BLaER1 (cell line): ENCODE measurements around the gene ADAM11.

Source experiments
- H3K27ac ChIP-seq: shearing (Covaris generic); formaldehyde crosslinking; 2 replicates; pipeline ENCODE4 v1.8.1; 2022
- H3K27me3 ChIP-seq: shearing (Covaris generic); formaldehyde crosslinking; 2 replicates; pipeline ENCODE4 v1.8.1; 2022
- H3K36me3 ChIP-seq: shearing (Covaris generic); formaldehyde crosslinking; 2 replicates; pipeline ENCODE4 v1.8.1; 2022
- H3K4me1 ChIP-seq: shearing (Covaris generic); formaldehyde crosslinking; 2 replicates; pipeline ENCODE4 v1.8.1; 2022
- H3K4me2 ChIP-seq: shearing (Covaris generic); formaldehyde crosslinking; 2 replicates; pipeline ENCODE4 v1.8.1; 2022
- H3K4me3 ChIP-seq: shearing (Covaris generic); formaldehyde crosslinking; 2 replicates; pipeline ENCODE4 v1.8.1; 2022
- H3K9ac ChIP-seq: shearing (Covaris generic); formaldehyde crosslinking; 2 replicates; pipeline ENCODE4 v1.8.1; 2022
- H3K9me3 ChIP-seq: shearing (Covaris generic); formaldehyde crosslinking; 2 replicates; pipeline ENCODE4 v1.8.1; 2022
- H4K20me1 ChIP-seq: shearing (Covaris generic); formaldehyde crosslinking; 2 replicates; pipeline ENCODE4 v1.8.1; 2022
- Cebpa-rat ChIP-seq: shearing (Covaris generic); IDR thresholded peaks from 2 replicates; pipeline ENCODE4 v1.8.1; 2022

ADAM11 gene

DNA sequence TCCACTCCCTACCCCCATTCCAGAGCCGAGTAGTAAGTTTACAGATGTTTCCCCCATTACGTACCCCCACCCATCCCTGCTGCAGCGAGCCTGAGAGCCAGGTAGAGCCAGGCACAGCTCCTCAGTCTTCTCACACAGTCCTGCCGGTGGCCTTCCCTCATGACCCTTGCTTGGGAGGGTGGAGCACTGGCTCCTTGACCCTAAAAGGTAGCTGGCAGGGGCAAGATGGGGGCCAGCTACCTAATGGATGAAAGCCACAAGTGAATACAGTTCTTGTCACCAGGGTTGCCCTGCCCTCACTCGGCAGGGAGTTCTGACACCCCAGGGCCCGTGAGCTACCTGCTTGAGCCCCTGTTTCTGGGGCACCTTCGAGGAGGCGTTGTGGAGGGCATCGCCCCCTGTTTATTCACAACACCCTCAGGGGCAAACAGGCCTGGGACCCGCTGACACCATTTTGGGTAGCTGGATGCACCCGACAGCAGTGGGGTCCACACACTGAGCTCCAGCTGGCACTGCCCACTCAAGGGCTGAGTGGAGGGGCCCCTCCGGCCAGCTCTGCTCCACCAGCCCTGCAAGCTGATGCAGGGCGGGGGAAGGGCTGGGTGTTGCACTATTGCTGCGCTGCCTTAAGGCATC is 22.2 kb downstream of the ADAM11 start:
- Histone ChIP-seq H3K9me3 (no peaks in the 10 kb centered on the region), H3K4me2 (no peak overlapping the region), H3K4me3 (no peak overlapping the region), H3K9ac (no peak overlapping the region), H3K27ac (no peak overlapping the region), H3K4me1 (peaks cover 40% of the 10 kb centered on the region), H3K36me3 (no peaks in the 10 kb centered on the region), H3K27me3 (no peaks in the 10 kb centered on the region), H4K20me1 (no peaks in the 10 kb centered on the region)
- no peak for TF ChIP-seq Cebpa-rat

DNA sequence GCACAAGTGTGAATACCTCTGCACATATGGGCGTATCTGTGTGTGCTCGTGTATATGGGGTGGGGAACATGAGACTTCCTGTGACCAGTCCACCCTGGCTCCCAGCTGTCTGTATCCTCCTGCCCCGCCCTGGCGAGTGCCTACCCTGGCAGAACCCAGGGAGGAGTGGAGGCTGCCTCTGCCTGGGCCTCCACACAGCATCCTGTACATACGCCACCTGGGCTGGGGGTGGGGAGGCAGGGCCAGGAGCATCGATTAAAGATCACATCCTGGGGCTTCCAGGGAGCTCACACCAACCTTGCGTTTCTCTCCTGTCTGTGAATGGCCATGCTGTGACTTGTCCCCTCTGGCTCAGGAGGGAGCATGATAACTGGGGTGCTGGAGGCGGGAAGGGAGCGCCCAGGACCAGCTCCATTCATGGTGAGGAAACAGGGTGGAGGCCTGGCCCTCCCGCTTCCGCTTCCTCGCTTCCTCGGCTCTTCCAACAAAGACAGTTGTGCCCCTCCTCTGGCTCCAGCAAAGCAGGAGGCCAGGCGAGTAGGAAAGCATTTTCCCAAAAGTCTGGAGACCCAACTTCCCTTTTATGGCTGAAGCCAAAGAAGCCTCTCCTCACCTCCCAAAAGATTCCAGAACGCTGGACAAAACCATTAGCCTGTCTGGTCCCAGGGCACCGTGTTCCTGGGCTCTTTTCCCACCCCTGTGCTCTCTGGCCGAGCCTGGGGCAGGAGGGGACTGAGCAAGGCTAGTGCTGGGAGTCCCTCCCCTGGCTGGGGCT is 22.9 kb downstream of the ADAM11 start:
- H3K27me3 ChIP-seq: no peaks in the 10 kb centered on the region
- H3K36me3 ChIP-seq: no peaks in the 10 kb centered on the region
- no peaks in the 10 kb centered on the region for H4K20me1 ChIP-seq
- no peak overlapping the region for H3K4me2 ChIP-seq
- no peak overlapping the region for H3K27ac ChIP-seq
- H3K9me3 ChIP-seq: no peaks in the 10 kb centered on the region
- TF ChIP-seq Cebpa-rat: no peak
- no peak overlapping the region for H3K4me3 ChIP-seq
- peaks cover 32% of the 10 kb centered on the region for H3K4me1 ChIP-seq
- H3K9ac ChIP-seq: no peak overlapping the region

DNA sequence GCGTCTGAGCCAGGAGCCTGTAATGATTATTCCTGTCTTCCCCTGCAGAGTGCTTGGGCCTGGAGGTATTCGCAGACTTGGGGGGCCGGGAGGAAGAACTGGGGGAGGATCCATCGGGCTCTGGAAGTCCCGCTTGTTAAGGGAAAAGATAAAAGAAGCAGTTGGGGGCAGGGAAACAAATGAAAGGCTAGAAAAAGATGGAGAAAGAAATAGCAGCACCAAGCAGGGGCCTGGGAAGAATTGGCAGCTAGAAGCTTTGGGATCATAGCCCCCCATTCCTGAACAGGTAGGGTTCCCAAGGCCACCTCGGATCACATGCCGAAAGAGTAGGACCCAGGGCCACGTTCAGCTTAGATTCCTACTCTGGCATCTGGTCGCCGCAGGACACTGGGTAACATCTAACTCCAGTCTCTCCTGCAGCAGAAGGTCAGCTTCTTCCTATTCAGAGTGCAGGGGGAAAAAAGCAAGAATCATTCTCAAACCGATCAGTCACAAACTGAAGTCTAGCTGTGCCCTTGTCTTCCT is 23.6 kb downstream of the ADAM11 start:
- H3K36me3 ChIP-seq: no peaks in the 10 kb centered on the region
- H3K4me1 ChIP-seq: peaks cover 26% of the 10 kb centered on the region
- no peak overlapping the region for H3K4me2 ChIP-seq
- H3K27ac ChIP-seq: no peak overlapping the region
- no peaks in the 10 kb centered on the region for H3K27me3 ChIP-seq
- H4K20me1 ChIP-seq: no peaks in the 10 kb centered on the region
- H3K9ac ChIP-seq: no peak overlapping the region
- no peak overlapping the region for H3K4me3 ChIP-seq
- TF ChIP-seq Cebpa-rat: no peak
- H3K9me3 ChIP-seq: no peaks in the 10 kb centered on the region

DNA sequence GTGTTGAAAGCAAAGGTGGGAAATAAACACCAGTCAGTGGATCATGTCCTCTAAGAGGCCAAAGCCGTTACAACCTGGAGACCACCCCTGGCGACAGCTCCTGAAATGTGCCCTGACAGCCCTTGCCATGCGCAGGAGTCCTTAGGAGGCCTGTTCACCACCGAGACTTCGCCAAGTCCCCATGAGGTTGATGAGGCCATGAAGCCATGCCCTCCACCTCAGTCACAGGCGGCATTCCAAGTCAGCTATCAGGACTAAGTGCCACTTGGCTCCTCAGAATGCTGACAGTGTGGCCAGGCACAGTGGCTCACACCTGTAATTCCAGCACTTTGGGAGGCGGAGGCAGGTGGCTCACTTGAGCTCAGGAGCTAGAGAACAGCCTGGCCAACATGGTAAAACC is 27.1 kb downstream of the ADAM11 start:
- Histone ChIP-seq H3K4me1 (no peaks in the 10 kb centered on the region), H3K4me3 (no peak overlapping the region), H3K27me3 (no peaks in the 10 kb centered on the region), H3K36me3 (no peaks in the 10 kb centered on the region), H4K20me1 (no peaks in the 10 kb centered on the region), H3K9ac (no peak overlapping the region), H3K27ac (no peak overlapping the region), H3K9me3 (no peaks in the 10 kb centered on the region), H3K4me2 (no peak overlapping the region)
- no peak for TF ChIP-seq Cebpa-rat

DNA sequence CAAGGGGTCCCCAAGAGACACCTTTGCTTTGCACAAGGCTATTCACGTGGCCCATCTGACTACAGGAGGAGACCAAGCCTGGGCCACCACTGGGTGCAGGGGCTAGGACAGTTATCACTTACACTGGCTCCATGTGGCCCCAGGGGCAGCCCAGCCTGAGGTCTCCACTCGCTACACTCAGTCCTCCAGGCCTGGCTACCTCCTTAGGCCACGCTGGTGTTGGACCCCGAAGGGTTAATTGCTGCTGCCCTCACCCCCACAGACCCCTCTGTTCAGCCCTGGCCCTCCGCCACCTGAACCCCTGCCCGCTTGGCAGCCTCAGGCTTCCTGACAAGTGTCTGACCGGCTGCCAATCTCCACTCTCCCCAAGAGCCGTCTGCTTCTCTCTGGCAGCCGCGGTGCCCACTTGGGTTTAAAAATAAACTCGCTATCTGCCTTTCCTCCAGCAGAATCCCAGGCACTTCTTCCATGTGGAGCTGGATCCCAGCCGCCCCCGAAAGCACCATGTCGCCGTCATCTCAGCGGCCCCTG is 27.8 kb downstream of the ADAM11 start:
- H3K36me3 ChIP-seq: no peaks in the 10 kb centered on the region
- H3K9me3 ChIP-seq: no peaks in the 10 kb centered on the region
- no peak overlapping the region for H3K4me2 ChIP-seq
- H3K9ac ChIP-seq: no peak overlapping the region
- no peak for TF ChIP-seq Cebpa-rat
- no peak overlapping the region for H3K4me3 ChIP-seq
- no peaks in the 10 kb centered on the region for H4K20me1 ChIP-seq
- H3K27ac ChIP-seq: no peak overlapping the region
- no peaks in the 10 kb centered on the region for H3K27me3 ChIP-seq
- no peaks in the 10 kb centered on the region for H3K4me1 ChIP-seq

DNA sequence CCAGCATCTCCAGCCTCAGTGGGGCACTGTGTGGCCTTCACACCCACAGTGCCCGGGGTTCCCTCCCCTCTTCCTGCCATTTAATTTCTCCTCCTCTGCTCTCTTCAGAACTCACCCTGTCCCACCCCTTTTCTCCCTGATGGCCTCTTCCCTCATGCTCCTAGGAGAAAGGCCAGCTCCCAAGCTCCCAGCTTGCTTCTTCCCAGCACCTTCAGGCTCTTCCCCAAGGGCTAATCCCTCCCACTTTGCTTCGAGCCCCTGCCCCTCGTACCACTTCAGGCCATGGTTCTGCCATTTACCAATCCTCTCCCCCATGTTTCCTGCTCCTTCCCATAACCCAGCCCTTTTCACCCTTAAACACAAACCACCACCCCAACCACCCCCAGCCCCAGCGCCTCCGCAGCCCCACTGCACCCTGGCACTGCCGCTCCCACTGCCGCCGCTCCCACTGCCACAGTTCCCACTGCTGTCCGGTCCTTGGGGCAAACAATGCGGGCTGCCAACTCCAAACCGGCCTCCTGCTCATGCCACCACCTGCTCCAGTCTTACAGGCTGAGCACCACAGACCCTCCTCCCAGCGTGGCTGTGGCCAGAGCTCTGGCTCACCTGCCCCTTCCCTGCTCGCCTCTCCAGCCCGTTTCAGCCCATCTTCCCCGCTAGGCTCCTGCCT is 28.6 kb downstream of the ADAM11 start:
- Histone ChIP-seq H3K36me3 (no peaks in the 10 kb centered on the region), H3K9ac (no peak overlapping the region), H3K4me1 (no peaks in the 10 kb centered on the region), H3K4me3 (no peak overlapping the region), H3K9me3 (no peaks in the 10 kb centered on the region), H3K4me2 (no peak overlapping the region), H4K20me1 (no peaks in the 10 kb centered on the region), H3K27me3 (no peaks in the 10 kb centered on the region), H3K27ac (no peak overlapping the region)
- TF ChIP-seq Cebpa-rat: no peak

DNA sequence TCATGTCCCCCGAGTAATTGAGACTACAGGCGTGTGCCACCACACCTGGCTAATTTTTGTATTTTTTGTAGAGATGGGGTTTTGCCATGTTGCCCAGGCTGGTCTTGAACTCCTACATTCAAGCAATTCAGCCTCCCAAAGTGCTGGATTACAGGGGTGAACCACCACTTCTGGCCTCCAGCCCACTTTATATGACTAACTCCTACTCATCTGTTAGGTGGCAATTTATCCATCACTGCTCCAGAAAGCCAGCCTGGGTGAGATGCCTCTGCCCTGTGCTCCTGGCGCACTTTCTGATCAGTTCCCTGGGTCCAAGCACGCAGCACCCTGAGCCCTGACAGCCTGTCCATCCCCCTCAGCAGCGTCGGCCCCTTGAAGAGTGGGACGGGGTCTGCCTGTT is 29.4 kb downstream of the ADAM11 start:
- Histone ChIP-seq H4K20me1 (no peaks in the 10 kb centered on the region), H3K9me3 (no peaks in the 10 kb centered on the region), H3K4me2 (no peak overlapping the region), H3K36me3 (no peaks in the 10 kb centered on the region), H3K27me3 (no peaks in the 10 kb centered on the region), H3K4me3 (no peak overlapping the region), H3K27ac (no peak overlapping the region), H3K9ac (no peak overlapping the region), H3K4me1 (peaks cover 2% of the 10 kb centered on the region)
- TF ChIP-seq Cebpa-rat: no peak

DNA sequence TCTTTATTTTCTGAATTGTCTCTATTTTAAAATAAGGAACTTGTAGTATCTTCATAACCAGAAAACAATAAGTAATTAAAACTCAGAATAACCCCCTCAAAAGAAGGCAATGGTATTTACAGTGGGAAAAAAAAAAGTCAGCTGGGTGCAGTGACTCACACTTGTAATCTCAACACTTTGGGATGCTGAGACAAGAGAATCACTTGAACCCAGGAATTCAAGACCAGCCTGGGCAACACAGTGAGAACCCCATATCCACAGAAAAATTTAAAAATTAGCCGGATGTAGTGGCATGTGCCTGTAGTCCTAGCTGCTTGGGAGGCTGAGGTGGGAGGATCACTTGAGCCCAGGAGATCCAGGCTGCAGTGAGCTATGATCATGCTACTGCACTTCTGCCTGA is 33.5 kb downstream of the ADAM11 start:
- Histone ChIP-seq H4K20me1 (no peaks in the 10 kb centered on the region), H3K9ac (no peak overlapping the region), H3K9me3 (no peaks in the 10 kb centered on the region), H3K36me3 (peaks cover 4% of the 10 kb centered on the region; the same call in 1 of the 2 replicates), H3K4me1 (peaks cover 35% of the 10 kb centered on the region), H3K27ac (no peak overlapping the region), H3K4me3 (no peak overlapping the region), H3K27me3 (no peaks in the 10 kb centered on the region), H3K4me2 (no peak overlapping the region)
- no peak for TF ChIP-seq Cebpa-rat

DNA sequence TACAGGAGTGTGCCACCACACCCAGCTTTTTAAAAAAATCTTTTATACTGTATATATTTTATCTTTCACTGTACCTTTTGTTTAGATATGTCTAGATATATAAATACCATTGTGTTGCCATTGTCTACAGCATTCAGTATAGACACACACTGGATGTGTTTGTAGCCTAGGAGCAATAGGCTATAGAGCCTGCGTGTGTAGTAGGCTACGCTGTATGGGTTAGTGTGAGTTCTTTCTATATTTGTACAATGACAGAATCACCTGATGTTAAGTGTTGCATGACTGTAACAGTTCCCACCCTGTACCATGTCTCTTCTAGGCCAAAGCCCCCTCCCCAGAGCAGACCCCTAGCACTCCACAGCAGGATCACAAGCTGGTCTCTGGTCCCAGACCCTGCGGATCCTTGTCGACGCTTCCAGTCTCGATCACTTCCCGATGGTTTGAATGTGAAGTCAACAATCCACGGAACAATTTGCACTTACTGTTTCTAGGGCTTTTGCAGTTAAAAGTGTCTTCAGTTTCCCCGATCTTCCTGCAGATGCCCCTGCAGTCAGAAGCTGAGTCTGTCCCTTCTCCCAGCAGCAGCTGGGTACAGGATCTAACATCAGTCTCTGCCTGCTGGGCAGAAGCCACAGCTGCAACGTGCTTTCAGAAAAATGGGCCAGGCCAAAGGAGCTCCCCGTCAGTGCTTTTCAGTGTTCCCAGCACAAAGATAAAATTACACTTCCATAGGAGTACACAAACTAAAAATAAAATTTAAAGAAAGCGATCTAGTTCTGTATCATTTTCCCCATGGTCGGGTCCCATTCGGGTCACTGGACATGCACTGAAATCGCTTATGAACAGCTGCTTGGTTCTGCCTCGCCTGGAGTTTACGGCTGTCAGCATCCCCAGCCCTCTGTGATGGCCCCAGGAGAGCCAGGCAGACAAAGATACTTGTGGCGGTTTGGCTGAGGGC is 35.4 kb downstream of the ADAM11 start:
- H3K36me3 ChIP-seq: peaks cover 15% of the 10 kb centered on the region
- peaks cover 49% of the 10 kb centered on the region for H3K4me1 ChIP-seq
- H3K4me2 ChIP-seq: peak overlapping the region; percentile 79
- no peaks in the 10 kb centered on the region for H4K20me1 ChIP-seq
- no peaks in the 10 kb centered on the region for H3K27me3 ChIP-seq
- peak overlapping the region; percentile 30; the same call in 1 of the 2 replicates for H3K4me3 ChIP-seq
- peak overlapping the region; percentile 65 for H3K9ac ChIP-seq
- H3K9me3 ChIP-seq: no peaks in the 10 kb centered on the region
- no peak for TF ChIP-seq Cebpa-rat
- peak overlapping the region; percentile 83 for H3K27ac ChIP-seq
